HG03025 (cell line): ENCODE results near the gene GLIPR1L1.
"Not testable (repeated sequence)": the region's sequence is repeated elsewhere in the genome, so short reads cannot be mapped to it uniquely, and the experiment has no call there.

Source experiments
- ATAC-seq: cut with Tn5 transposase; IDR thresholded peaks from one replicate; pipeline ENCODE4 v1.9.1; 2021; ENCODE audit warnings: mild to moderate bottlenecking, moderate library complexity; ENCODE audit not compliant: unreplicated experiment, low FRiP score

Gene GLIPR1L1

GRCh38 chr12:75346215-75346614, 11.7 kb downstream of the GLIPR1L1 start:
- not testable (repeated sequence) for ATAC-seq

- no peak for ATAC-seq
Measured at GRCh38 chr12:75349946-75350345, 15.5 kb downstream of the GLIPR1L1 start.

GRCh38 chr12:75350413-75350812, 15.9 kb downstream of the GLIPR1L1 start:
- ATAC-seq: no peak

- ATAC-seq: no peak
Measured at GRCh38 chr12:75354011-75354410, 19.5 kb downstream of the GLIPR1L1 start.

- ATAC-seq: no peak
Measured at GRCh38 chr12:75360920-75361319, 26.4 kb downstream of the GLIPR1L1 start.

GRCh38 chr12:75361408-75361807, 26.9 kb downstream of the GLIPR1L1 start:
- ATAC-seq: no peak

GRCh38 chr12:75364919-75365318, 30.4 kb downstream of the GLIPR1L1 start:
- ATAC-seq: no peak

GRCh38 chr12:75366629-75367028, 32.2 kb downstream of the GLIPR1L1 start:
- no peak for ATAC-seq

GRCh38 chr12:75374971-75375370, 40.5 kb downstream of the GLIPR1L1 start:
- no peak for ATAC-seq

- ATAC-seq: no peak
Measured at GRCh38 chr12:75378354-75378753, 43.9 kb downstream of the GLIPR1L1 start.

GRCh38 chr12:75389061-75389460, 54.6 kb downstream of the GLIPR1L1 start:
- no peak for ATAC-seq

- ATAC-seq: no peak
Measured at GRCh38 chr12:75389706-75390105, 55.2 kb downstream of the GLIPR1L1 start.

GRCh38 chr12:75390156-75390898, 55.9 kb downstream of the GLIPR1L1 start:
- ATAC-seq: no peak

- ATAC-seq: peak; percentile 98
Measured at GRCh38 chr12:75390899-75391538, 56.5 kb downstream of the GLIPR1L1 start, which contains the start of gene GLIPR1L2. GLIPR1L2 (plus strand) TSS chr12:75391089; CDS start chr12:75391117, 28 bp downstream.

GRCh38 chr12:75404231-75404630, 69.8 kb downstream of the GLIPR1L1 start:
- no peak for ATAC-seq

GRCh38 chr12:75407683-75408082, 73.2 kb downstream of the GLIPR1L1 start:
- no peak for ATAC-seq

GRCh38 chr12:75409830-75410229, 75.4 kb downstream of the GLIPR1L1 start:
- ATAC-seq: no peak

- ATAC-seq: no peak
Measured at GRCh38 chr12:75414671-75415070, 80.2 kb downstream of the GLIPR1L1 start.

- no peak for ATAC-seq
Measured at GRCh38 chr12:75419841-75420240, 85.4 kb downstream of the GLIPR1L1 start.
